Loucy (cell line): ENCODE data around the gene KRTAP10-5.
"Not testable (repeated sequence)": the region's sequence is repeated elsewhere in the genome, so short reads cannot be mapped to it uniquely, and the experiment has no call there.

Experiments used
- EZH2phosphoT487 ChIP-seq: fragments of 200-600 bp; IDR thresholded peaks from 2 replicates; pipeline ENCODE4 v1.6.1; 2018; ENCODE audit warnings: antibody characterized with exemption, mild to moderate bottlenecking, moderate library complexity, borderline replicate concordance
- TF ChIP-seq, protein P1 (sequence below): fragments of 200-600 bp; sonication (generic); conservative IDR thresholded peaks from 2 replicates; pipeline ENCODE4 v1.5.1; 2014; ENCODE audit warnings: mild to moderate bottlenecking, antibody characterized with exemption, low read length

DNA sequence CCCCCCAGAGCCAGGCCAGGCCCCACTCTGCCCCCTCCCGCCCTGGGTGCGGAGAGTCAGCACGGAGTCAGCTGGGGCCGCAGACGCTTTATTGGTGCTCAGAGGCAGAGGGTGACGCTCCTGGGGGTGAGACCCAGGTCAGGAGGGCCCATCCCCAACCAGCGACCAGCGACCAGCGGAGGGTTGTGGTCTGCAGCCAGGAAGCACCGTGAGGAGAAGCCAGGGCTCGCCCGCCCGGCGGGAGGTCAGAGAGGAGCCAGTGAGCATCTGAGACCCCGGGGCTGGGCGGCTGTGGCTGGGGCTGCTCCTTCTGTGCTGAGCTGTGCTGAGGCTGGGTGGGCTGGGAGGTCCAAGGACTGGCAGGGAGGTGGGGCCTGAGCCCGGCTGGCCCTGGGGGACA lies 30.1 kb downstream of the KRTAP10-5 start:
- TF ChIP-seq, protein P1, sequence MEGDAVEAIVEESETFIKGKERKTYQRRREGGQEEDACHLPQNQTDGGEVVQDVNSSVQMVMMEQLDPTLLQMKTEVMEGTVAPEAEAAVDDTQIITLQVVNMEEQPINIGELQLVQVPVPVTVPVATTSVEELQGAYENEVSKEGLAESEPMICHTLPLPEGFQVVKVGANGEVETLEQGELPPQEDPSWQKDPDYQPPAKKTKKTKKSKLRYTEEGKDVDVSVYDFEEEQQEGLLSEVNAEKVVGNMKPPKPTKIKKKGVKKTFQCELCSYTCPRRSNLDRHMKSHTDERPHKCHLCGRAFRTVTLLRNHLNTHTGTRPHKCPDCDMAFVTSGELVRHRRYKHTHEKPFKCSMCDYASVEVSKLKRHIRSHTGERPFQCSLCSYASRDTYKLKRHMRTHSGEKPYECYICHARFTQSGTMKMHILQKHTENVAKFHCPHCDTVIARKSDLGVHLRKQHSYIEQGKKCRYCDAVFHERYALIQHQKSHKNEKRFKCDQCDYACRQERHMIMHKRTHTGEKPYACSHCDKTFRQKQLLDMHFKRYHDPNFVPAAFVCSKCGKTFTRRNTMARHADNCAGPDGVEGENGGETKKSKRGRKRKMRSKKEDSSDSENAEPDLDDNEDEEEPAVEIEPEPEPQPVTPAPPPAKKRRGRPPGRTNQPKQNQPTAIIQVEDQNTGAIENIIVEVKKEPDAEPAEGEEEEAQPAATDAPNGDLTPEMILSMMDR = not testable (repeated sequence)
- TF ChIP-seq EZH2phosphoT487 = not testable (repeated sequence)
